Tibial nerve (tissue), 4 donors: Measurements from ENCODE around the gene RBL2.

Experiments used
- EP300 ChIP-seq, 2 donors: sonication (generic); formaldehyde crosslinking; IDR thresholded peaks; one replicate each; pipeline ENCODE4 v1.6.1; 2017; ENCODE audit warnings: antibody characterized with exemption in 2 of 2, mild to moderate bottlenecking in 1 of 2
- POLR2A ChIP-seq, 2 donors: fragments of 450-650 bp; IDR thresholded peaks; one replicate each; pipeline ENCODE4 v1.6.1; 2017; ENCODE audit warnings: antibody characterized with exemption in 2 of 2, mild to moderate bottlenecking in 2 of 2, moderate library complexity in 2 of 2
- TF ChIP-seq, protein P1 (sequence below), 5 experiments: fragments of 200-600 bp in 3 of 5; fragments of 450-650 bp in 2 of 5; sonication (generic) in 3 of 5; IDR thresholded peaks; one replicate each; pipeline ENCODE4 v1.5.1; 2016 to 2019; ENCODE audit warnings: antibody characterized with exemption in 5 of 5, mild to moderate bottlenecking in 3 of 5, moderate library complexity in 2 of 5

DNA sequence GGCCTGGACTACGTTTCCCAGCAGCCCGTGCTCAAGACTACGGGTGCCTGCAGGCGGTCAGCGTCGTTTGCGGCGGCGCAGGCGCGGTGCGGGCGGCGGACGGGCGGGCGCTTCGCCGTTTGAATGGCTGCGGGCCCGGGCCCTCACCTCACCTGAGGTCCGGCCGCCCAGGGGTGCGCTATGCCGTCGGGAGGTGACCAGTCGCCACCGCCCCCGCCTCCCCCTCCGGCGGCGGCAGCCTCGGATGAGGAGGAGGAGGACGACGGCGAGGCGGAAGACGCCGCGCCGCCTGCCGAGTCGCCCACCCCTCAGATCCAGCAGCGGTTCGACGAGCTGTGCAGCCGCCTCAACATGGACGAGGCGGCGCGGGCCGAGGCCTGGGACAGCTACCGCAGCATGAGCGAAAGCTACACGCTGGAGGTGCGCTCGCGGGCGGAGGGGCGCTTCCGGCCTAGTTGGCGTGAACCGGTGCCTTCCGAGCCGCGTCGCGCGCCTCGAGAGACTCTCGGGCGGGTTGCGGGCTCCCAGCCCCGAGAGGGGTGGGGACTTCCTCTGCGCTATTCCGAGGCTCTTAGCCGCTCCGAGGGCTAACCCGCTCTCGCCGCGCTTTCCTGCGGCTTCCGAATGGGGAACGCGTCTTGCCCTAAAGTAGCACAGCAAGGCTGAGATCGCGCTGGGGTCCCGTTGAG, at the start of gene RBL2:
- TF ChIP-seq, protein P1, sequence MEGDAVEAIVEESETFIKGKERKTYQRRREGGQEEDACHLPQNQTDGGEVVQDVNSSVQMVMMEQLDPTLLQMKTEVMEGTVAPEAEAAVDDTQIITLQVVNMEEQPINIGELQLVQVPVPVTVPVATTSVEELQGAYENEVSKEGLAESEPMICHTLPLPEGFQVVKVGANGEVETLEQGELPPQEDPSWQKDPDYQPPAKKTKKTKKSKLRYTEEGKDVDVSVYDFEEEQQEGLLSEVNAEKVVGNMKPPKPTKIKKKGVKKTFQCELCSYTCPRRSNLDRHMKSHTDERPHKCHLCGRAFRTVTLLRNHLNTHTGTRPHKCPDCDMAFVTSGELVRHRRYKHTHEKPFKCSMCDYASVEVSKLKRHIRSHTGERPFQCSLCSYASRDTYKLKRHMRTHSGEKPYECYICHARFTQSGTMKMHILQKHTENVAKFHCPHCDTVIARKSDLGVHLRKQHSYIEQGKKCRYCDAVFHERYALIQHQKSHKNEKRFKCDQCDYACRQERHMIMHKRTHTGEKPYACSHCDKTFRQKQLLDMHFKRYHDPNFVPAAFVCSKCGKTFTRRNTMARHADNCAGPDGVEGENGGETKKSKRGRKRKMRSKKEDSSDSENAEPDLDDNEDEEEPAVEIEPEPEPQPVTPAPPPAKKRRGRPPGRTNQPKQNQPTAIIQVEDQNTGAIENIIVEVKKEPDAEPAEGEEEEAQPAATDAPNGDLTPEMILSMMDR (IDR thresholded peaks at IDR 0.05), result peak in 1 of 5 experiments; percentile 49
- TF ChIP-seq POLR2A (IDR thresholded peaks at IDR 0.05), result peak; percentile 60 to 63
- TF ChIP-seq EP300 (IDR thresholded peaks at IDR 0.05), result peak in 1 of 2 donors; percentile 82
